Motor neuron (in vitro differentiated cells): Measurements from ENCODE around the gene OR10W1. TPM values are rescaled to one million over a fixed set of nuclear protein-coding genes. Genes with fewer than 3 reads are reported as not detected.

ENCODE experiments used
- ATAC-seq, 8 experiments: fragments of 200-7000 bp; cut with Tn5 transposase; replicated peaks in 6 of 8; 2 replicates each; pipeline ENCODE4 v1.8.0; 2021; ENCODE audit warnings: mild to moderate bottlenecking in 8 of 8, moderate library complexity in 8 of 8
- H3K27ac ChIP-seq, 2 donors: fragments of 250-450 bp; sonication (Bioruptor Pico); 2 replicates each; pipeline ENCODE4 v1.9.0; 2021; ENCODE audit warnings: antibody characterized with exemption in 2 of 2, mild to moderate bottlenecking in 2 of 2, moderate library complexity in 1 of 2
- H3K4me1 ChIP-seq, 2 donors: fragments of 250-450 bp; sonication (Bioruptor Pico); replicated peaks in 1 of 2; 2 replicates each; pipeline ENCODE4 v1.6.1; 2021; ENCODE audit warnings: antibody characterized with exemption in 2 of 2, mild to moderate bottlenecking in 2 of 2, moderate library complexity in 1 of 2
- H3K4me3 ChIP-seq, 5 donors: fragments of 250-450 bp; sonication (Bioruptor Pico); 2 replicates each; pipeline ENCODE4 v1.9.0; 2021; ENCODE audit warnings: antibody characterized with exemption in 5 of 5, mild to moderate bottlenecking in 5 of 5, moderate library complexity in 4 of 5
- WGBS, 10 experiments: fragments of 450-650 bp; shearing (Covaris generic); methylation state at CpG; one replicate each; pipeline ENCODE4 v1.0.0; 2022; 5-methylcytosine and 5-hydroxymethylcytosine counted together
- in situ Hi-C, 9 experiments: fragments of 400-800 bp; cut with MboI; loops; one replicate each; pipeline ENCODE4 v1.15.0; 2021; ENCODE audit warnings: low sequenced_read_pairs in 9 of 9, low pct_unique_long_range_greater_than_20kb in 2 of 9; ENCODE audit not compliant: unreplicated experiment in 9 of 9
- total RNA-seq, 8 experiments: library from RNA; unstranded; fragments of 300-600 nt; gene quantifications; 2 replicates each; pipeline versions ENCODE4 v1.2.3 to v1.2.4, GENCODE V29; 2022

OR10W1 gene
- total RNA-seq, 8 experiments from 2014 or later: 0.28 TPM; not detected in 7

DNA sequence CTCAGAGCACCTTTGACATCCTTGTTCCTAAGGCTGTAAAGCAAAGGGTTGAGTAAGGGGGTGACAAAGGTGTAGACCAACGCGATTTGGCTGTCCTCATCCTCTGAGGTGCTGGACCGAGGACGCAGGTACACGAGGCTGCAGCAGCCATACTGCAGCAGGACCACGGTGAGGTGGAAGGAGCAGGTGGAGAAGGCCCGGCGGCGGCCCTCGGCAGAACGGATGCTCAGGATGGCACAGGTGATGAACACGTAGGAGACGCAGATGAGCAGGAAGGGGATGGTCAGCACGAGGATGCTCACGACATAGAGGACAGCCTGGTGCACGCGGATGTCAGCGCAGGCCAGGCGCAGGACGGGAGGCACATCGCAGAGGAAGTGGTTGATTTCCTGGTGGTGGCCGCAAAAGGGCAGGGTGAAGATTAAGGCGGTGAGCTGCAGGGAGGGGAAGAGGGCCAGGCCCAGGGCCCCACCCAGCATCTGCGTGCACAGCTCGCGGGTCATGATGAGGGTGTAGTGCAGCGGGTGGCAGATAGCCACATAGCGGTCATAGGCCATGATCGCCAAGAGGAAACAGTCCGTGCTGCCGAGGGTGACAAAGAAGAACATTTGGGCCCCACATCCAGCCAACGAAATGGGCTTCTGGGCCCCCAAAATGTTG, 40.0 kb downstream of the OR10W1 start:
- in situ Hi-C loops: no loop called here
- ATAC-seq: no peak
- Histone ChIP-seq H3K4me1 (no peaks in the 10 kb centered on the region), H3K27ac (no peak overlapping the region), H3K4me3 (no peak overlapping the region)
- WGBS, 10 experiments: 55 to 98% (median 91%) methylated on average over 4 to 19 of the region's 32 CpGs; no CpG with 5 or more reads in 1 of the 10 experiments

DNA sequence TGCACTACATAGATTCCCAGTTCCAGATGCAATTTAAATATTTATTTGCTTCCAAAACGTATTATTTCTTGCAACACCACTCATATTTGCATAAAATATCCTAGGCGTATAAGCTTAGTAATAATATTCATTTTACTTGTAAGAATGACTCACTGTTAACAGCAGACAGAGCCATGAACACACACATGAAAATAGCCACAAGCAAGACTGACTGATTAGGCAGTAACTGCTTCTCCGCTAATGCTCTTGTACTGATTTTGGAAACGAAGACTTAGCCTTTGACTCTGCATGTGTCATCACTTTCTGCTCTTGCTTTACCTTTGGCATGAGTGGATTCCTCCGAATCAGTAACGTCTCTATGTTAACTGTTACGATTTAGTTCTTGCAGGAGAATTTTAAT, 45.3 kb downstream of the OR10W1 start:
- peak in 4 of 8 experiments; percentile 76 to 100 (median 99) for ATAC-seq
- H3K27ac ChIP-seq: no peak overlapping the region
- in situ Hi-C loops: no loop called here
- no peak overlapping the region for H3K4me3 ChIP-seq
- H3K4me1 ChIP-seq: peaks cover 2 to 3% of the 10 kb centered on the region in 2 donors
- WGBS, 10 experiments: 0 to 89% (median 70%) methylated on average over 3 to 7 of the region's 7 CpGs

Other genes with a start within 250 kb of the OR10W1 start
- under 1 TPM in 2 of 8 experiments, not detected in 6; 0.09 to 0.33 TPM for gene OR9Q1, start 244.4 kb downstream of the OR10W1 start, total RNA-seq
- gene OR6Q1, start 237.3 kb downstream of the OR10W1 start, total RNA-seq: under 1 TPM in 1 of 8 experiments, not detected in 7; 0.38 TPM
- under 1 TPM in 4 of 8 experiments, not detected in 4; 0.14 to 0.71 (median 0.28) TPM for gene OR9I1, start 142.7 kb downstream of the OR10W1 start, total RNA-seq
- under 1 TPM in 2 of 8 experiments, not detected in 6; 0.14 to 0.19 TPM for gene OR9Q2, start 79.2 kb downstream of the OR10W1 start, total RNA-seq
- under 1 TPM in 2 of 8 experiments, not detected in 6; 0.37 to 0.66 TPM for gene OR1S2, start 64.1 kb downstream of the OR10W1 start, total RNA-seq
- gene OR1S1, start 55.5 kb downstream of the OR10W1 start, total RNA-seq: under 1 TPM in 1 of 8 experiments, not detected in 7; 0.71 TPM
- 1 to 10 TPM in 1 of 8 experiments, not detected in 7; 1.1 TPM for gene OR10Q1, start 39.3 kb downstream of the OR10W1 start, total RNA-seq
- gene OR5B17, start 90.8 kb upstream of the OR10W1 start, total RNA-seq: under 1 TPM in 1 of 8 experiments, not detected in 7; 0.52 TPM
- not detected for gene OR5B3, start 138.6 kb upstream of the OR10W1 start, total RNA-seq
- under 1 TPM in 2 of 8 experiments, not detected in 6; 0.08 to 0.71 TPM for gene OR5B2, start 159.9 kb upstream of the OR10W1 start, total RNA-seq
- gene OR5B12, start 174.0 kb upstream of the OR10W1 start, total RNA-seq: under 1 TPM in 1 of 8 experiments, not detected in 7; 0.28 TPM
- gene OR5B21, start 239.8 kb upstream of the OR10W1 start, total RNA-seq: 1 to 10 TPM in 1 of 8 experiments, under 1 TPM in 3, not detected in 4; 0.32 to 1.1 (median 0.41) TPM